HL-60/S4 (cell line): ENCODE results near the gene TBCCD1.
"Not testable (repeated sequence)": the region's sequence is repeated elsewhere in the genome, so short reads cannot be mapped to it uniquely, and the experiment has no call there.

Experiments
- in situ Hi-C: fragments of 300-500 bp; cut with MboI; formaldehyde crosslinking; loops from 2 replicates; pipeline ENCODE4 v1.14.3; 2022; ENCODE audit warnings: low sequenced_read_pairs

The TBCCD1 gene

DNA sequence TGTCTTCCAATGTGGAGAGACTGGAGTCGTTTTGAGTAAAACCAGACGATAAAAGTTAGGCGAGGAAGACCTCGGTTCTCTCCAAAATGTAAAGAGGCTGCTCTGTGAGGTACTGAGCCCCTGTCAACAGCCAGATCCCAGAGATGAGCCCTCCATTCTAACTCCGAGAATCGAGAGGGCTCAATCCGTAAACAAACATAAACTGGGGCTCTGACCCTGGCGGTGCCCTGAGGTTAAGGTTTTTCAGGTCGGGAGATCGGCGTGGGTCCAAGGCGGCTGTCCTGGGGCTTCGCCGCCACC lies 417 bp downstream of the TBCCD1 start:
- in situ Hi-C loops = no loop called here

GRCh38 chr3:186564586-186564985 lies 2.6 kb downstream of the TBCCD1 start:
- in situ Hi-C loops = no loop called here

DNA sequence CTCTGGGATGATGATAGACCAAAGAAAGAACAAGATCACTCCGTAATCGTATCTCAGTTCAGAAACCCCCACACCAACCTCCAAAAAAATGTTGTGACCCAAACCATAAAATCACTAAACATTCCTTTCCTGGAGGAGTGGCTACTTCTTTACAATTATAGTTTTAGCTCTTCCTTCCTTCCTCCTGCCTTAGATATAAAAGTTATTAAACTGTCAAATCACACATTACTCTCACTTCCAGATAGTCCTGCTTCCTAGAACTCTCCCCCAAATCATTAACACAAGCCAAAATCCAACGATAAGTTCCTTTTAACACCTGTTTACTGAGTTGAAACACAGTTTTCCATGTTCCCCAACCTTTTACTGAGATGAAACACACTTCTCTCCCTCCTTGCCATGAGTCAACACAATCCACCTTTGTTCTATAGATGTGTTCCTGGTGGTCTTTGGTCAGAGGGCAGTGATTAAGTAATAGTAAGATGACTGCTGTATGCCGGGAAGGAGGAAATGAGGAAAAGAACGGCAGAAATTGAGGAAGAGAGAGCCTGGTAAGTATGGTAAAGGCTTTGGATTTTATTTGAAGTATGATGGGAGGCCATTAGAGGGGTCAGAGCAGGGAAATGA lies 14.6 kb downstream of the TBCCD1 start:
- in situ Hi-C loops = no loop called here

DNA sequence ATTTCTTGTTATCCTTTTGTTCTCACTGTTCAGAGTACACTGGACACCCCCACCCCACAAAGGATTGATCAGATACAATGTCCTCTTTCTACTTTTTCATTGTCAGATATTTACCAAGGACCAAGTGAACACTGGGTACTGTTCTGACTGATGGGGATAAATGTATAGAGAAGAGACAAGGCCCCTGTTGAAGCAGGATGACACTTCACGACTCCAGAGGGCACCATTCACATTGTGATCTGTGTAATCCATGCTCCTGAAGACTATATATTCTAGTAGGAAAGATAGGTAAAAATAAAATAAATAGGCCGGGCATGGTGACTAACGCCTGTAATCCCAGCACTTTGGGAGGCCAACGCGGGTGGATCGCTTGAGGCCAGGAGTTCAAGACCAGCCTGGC lies 15.8 kb downstream of the TBCCD1 start:
- in situ Hi-C loops = no loop called here

DNA sequence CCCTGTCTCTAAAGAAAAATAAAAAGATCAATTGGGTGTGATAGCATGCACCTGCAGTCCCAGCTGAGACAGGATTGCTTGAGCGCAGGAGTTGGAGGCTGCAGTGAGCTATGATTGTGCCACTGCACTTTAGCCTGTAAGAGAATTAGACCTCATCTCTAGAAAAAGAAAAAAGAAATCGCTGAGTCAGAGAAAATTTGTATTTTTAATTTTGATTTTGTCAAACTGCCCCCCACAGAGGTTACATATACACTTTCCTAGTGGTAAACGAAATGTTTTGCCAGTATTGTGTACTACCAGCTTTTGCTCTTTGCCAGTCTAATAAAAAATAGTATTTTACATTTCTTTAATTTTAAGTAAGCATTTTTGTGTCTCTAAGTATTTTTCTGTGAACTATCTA lies 17.6 kb downstream of the TBCCD1 start:
- in situ Hi-C loops = no loop called here

- in situ Hi-C loops = no loop called here
Observed at GRCh38 chr3:186544281-186544680, 22.9 kb downstream of the TBCCD1 start, which contains the start of gene CRYGS. TSS of gene CRYGS (minus strand) at chr3:186544380. CDS start at chr3:186544326, 54 bp downstream.

- in situ Hi-C loops = no loop called here
Observed at GRCh38 chr3:186540835-186541226, 26.3 kb downstream of the TBCCD1 start.

- in situ Hi-C loops = no loop called here
Observed at GRCh38 chr3:186540221-186540834, 26.8 kb downstream of the TBCCD1 start.

DNA sequence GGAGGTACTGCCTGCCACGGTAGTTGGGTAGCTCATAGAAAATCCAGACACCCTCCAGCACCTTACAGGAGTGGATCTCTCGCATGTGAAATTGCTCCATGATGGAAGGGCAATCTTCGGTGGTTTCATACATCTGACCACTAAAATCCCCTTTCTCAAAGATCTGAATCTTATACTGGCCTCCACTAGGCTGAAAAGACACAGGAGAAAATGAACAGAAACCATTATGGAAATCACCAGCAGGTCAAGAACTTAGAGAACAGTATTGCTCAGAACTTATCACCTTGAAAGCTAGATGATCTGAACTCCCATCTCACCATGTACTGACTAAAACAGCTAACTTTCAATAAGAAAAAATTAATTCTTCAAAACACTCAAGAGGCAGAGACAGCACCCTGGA lies 28.4 kb downstream of the TBCCD1 start:
- in situ Hi-C loops = loop anchor here (5.0 kb wide), 2 partner anchors 281 to 556 kb away; no protein-coding TSS in a partner anchor

DNA sequence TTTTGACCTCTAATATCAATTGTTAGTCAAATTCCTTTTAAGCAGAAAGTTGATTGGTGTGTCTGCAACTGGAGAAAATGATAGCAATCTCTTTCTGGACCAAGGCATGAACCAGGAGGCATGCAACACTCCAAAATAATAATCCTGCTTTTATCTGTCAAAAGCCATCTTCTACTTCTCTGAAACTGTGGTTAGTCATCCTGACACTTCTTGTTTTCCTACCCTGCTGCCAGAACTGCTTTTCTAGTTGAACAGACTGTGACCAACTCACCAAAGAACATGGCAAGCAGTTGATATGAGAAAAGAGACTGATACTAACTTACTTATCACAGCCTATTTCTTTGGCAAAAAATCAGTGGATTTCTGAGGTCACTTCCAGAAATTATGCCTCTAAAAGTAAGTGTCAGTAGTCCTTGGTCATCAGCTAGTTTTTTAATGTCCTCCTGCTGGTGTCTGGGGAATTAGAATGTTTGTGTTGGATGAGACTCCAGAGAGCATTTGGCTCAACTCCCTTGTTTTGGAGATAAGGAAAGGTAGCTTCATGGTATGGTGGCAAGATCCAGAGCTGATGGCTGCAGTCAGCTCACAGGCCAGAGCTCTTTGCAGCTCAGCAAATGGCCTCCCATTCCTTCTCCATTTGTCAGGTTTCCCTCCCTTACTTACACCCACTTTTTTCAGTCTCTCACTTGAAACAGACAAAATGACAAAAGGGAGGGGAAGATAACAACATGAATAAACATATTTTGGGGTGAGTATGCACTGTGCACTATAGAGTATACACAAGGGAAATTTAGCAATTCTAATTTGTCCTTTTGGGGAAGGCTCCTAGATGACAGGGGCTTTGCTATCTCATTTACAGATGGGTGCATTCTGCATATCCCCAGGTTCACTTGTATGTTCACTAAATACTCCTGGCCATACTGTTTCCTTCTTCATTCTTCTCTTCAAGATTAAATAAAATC lies 30.0 kb downstream of the TBCCD1 start:
- in situ Hi-C loops = loop anchor here (5.0 kb wide), 2 partner anchors 280 to 555 kb away; no protein-coding TSS in a partner anchor

DNA sequence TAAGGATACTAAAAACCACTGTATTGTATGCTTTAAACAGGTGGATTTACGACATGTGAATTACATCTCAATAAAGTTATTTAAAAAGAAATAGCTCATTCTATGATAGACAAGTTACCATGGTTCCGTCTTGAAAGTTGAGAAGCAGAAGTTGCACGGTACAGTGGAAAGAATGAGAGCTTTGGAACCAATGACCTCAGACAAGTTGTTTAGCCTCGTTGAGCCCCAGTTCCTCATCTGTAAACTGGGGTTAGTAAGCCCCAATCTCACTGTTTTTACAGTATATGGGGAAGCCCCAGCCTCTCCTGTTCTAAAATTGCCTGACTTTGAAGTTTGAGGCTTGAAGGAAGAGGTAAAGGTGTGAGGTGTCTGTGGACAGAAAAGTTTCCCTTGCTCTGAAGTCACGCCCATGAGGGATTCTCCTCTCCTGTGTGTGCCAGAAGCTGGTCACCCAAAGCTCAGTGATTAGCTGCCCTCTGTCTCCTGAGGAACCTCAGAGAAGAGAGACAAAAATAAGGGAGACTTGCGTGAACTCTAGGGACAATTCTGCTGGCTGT lies 32.9 kb downstream of the TBCCD1 start:
- in situ Hi-C loops = no loop called here

GRCh38 chr3:186532598-186533072 lies 34.5 kb downstream of the TBCCD1 start:
- in situ Hi-C loops = no loop called here

GRCh38 chr3:186531694-186532093 lies 35.4 kb downstream of the TBCCD1 start:
- in situ Hi-C loops = not testable (repeated sequence)

GRCh38 chr3:186530415-186530814 lies 36.7 kb downstream of the TBCCD1 start:
- in situ Hi-C loops = no loop called here

- in situ Hi-C loops = no loop called here
Observed at GRCh38 chr3:186529201-186529999, 37.7 kb downstream of the TBCCD1 start.

GRCh38 chr3:186526256-186526606 lies 40.9 kb downstream of the TBCCD1 start:
- in situ Hi-C loops = no loop called here

DNA sequence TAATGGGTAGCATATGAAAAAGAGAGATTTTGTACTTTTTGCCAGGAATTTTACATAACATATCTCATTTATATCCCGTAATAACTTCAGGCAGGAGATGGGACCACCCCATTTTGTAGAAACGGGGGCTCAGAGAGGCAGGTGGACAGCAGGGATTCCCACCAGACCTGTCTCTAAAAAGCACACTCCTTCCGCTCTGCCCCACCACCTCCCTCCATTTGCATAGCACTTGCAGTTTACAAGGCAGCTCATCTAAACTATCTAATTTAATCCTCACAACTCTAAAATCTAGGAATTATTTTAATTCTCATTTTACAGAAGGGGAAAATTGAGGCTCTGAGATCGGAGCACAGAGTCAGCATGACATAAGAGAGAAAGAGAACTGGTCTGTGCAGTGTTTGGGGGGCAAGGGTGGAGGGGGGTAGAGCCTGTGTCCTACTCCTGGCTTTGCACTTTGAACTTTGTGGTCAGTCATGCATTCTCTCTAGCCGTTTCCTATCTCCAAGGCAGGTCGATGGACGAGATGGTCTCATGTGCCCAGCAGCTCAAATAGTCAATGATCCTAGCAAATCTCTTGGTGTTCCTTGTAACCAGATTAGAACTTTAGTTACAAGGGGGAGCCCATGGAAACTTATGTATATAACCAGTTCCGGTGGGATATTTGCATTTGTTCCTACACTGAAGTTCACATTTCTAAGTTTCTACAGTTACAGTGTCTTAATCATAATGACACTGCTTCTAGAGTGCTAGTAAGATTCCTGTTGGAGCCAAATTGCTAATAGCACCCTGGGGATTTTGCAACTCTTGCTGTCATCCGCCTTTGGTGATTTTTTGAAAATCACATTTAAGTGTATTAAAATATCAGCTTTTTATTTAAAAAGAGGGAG lies 41.5 kb downstream of the TBCCD1 start:
- in situ Hi-C loops = no loop called here

DNA sequence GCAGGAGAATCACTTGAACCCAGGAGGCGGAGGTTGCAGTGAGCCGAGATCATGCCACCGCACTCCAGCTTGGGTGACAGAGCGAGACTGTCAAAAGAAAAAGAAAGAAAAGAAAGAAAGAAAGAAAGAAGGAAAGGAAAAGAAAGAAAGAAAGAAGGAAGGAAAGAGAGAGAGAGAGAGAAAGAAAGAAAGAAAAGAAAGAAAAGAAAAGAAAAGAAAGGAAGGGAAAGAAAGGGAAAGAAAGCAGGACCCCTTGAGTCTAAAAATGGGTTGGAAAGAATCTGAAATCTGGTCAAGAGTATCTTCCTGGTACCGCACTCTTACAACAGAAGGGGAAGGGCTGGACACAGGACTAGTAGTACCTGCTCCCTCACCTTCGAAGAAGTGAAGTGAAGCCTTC lies 42.5 kb downstream of the TBCCD1 start:
- in situ Hi-C loops = no loop called here

DNA sequence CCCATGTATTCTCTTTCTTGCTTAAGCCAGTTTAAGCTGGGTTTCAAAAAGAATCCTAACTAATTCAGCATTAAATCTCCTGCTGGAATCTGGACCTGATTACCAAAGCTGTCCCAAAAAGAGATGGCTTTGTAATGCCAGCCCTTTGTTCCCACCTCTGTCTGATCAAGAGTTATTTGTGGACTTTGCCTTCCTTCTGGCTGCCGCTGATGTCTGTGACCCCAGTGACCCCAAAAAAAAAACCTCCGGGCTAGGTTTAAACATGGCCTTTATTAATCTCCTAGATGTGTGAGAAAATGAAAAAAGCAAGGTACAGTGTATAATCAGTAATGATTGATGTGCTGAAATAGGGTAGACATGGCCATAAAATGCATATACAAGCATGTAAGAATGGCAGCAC lies 43.7 kb downstream of the TBCCD1 start:
- in situ Hi-C loops = no loop called here

GRCh38 chr3:186523022-186523421 lies 44.1 kb downstream of the TBCCD1 start:
- in situ Hi-C loops = no loop called here
